GM12874 (cell line): Measurements from ENCODE around the gene HNRNPA2B1.

Source experiments
- TF ChIP-seq, protein P1 (sequence below): IDR thresholded peaks from 2 replicates; pipeline ENCODE4 v1.5.1; 2011; ENCODE audit warnings: low read depth, mild to moderate bottlenecking, control low read depth, low read length, moderate library complexity; ENCODE audit not compliant: insufficient read depth

The HNRNPA2B1 gene

DNA sequence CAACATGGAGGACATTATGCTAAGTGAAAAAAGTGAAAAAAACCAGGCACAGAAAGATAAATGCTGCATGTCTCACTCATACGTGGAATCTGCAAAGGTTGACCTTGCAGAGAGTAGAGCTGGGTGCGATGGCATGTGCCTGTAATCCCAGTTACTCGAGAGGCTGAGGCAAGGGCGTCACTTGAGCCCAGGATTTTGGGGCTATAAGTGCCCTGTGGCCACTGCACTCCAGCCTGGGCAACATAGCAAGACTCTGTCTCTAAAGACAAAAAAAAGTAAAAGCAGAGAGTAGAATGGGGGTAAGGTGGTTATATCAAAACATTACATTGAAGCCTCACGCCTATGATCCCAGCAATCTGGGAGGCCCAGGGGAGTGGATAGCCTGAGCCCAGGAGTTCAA is 23.8 kb upstream of the HNRNPA2B1 start:
- TF ChIP-seq, protein P1, sequence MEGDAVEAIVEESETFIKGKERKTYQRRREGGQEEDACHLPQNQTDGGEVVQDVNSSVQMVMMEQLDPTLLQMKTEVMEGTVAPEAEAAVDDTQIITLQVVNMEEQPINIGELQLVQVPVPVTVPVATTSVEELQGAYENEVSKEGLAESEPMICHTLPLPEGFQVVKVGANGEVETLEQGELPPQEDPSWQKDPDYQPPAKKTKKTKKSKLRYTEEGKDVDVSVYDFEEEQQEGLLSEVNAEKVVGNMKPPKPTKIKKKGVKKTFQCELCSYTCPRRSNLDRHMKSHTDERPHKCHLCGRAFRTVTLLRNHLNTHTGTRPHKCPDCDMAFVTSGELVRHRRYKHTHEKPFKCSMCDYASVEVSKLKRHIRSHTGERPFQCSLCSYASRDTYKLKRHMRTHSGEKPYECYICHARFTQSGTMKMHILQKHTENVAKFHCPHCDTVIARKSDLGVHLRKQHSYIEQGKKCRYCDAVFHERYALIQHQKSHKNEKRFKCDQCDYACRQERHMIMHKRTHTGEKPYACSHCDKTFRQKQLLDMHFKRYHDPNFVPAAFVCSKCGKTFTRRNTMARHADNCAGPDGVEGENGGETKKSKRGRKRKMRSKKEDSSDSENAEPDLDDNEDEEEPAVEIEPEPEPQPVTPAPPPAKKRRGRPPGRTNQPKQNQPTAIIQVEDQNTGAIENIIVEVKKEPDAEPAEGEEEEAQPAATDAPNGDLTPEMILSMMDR: no peak

DNA sequence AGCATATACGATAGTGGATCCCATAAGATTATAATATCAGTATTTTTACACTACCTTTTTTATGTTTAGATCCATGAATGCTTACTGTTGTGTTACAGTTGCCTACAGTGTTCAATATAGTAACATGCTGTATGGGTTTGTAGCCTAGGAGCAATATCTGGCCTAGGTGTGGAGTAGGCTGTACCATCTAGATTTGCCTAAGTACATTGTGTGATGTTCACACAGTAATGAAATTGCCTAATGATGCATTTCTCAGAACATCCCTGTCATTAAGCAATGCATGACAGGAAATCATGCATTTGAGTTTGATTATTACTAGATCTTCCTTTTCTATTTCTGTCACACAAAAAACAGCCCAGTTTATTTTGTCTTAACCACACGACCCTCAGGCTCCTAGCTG is 15.5 kb upstream of the HNRNPA2B1 start:
- TF ChIP-seq, protein P1: no peak

DNA sequence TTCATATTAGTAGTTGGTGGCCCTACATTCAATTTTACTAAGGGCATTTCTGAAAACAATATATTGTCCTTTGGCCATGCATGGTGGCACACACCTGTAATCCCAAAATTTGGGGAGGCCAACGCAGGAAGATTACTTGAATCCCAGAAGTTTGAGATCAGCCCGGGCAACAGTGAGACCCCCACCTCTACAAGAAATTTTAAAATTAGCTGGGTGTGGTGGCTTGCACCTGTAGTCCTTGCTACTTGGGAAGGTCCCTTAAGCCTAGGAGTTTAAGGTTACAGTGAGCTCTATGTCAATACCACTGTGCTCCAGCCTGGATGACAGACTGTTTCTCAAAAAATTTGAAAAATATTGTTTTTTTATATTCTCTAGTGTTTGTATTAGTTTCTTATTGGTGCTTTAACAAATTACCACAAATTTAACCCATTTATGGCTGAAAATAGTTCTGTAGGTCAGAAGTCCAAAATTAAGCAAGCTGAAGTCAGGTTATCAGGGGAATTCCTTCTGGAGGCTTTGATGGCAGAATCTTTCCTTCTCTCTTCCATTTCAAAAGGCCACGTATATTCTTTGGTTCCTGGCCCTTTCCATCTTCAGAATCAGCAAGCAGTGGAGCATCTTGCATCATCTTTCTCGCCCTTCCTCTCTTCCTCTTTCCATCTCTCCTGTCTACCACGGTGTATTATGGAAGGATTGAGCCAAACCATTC is 13.4 kb upstream of the HNRNPA2B1 start:
- TF ChIP-seq, protein P1: no peak

DNA sequence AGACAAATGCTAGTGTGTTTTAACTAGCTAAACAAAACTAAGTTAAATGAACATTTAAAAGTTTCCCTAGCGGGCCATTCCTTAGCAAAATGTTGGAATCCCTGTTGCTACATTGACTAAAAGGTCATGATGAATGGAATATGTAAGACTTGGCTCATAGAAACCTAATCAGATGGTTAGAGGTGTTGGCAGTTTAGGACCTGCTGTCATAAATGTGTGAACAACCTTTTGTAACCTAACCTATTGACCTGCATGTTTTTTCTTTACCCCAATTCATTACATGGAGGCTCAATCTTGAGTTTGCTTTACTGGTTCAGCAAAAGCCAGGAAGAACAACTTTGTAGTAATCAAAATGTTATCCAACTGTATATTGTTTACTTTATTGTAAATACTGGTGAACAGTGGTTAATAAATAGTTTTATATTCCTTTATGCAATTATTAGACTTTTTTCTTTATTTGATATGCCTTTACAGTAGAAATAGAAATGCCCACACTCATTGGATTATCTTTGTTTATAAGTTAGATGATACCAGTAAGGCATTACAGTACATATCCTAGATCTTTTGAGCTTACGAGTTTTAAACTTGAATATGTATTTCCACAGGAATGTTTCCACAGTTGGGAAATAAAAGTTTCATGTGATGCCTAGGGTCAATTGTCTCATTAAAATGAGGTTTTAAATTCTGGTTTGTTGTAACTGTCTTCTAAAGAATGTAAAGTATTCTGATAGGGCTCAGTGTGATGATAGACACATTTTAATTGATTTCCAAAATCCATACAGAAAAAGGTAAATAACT is 12.6 kb upstream of the HNRNPA2B1 start:
- TF ChIP-seq, protein P1: no peak

DNA sequence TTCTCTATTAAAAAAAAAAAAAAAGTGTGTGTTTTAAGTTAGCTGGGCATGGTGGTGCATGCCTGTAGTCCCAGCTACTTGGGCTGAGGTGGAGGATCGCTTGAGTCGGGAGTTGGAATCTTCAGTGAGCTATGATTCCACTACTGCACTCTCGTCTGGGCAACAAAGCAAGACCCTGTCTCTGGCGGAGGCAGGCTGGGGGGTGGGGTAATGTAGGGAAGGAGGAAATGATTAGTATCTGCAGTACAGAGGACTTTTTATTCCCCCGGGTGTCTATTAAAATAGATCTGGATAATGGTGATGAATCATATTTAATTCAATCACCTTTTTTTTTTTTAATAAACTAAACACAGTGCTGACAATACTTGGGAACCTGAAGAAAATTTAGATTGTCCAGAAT is 7.5 kb upstream of the HNRNPA2B1 start:
- TF ChIP-seq, protein P1: no peak

DNA sequence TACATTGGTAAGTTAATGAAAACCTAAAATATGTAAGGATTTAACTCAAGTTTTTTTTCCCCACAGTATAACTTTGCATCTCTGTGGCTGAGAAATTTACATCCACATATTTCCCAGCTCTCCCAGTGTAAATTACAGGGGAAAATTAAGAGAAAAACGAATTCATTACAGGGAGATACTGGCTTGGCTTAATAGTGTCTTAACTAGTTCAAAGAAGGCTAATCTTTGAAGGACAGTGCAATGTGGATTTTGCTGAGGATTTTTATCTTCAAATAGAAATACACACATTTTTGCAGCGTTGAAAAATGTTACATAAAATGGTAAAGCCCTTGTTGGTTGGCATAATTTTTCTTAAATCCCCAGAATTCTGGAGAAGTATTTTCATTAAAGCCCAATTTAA is 2.5 kb upstream of the HNRNPA2B1 start:
- TF ChIP-seq, protein P1: no peak

DNA sequence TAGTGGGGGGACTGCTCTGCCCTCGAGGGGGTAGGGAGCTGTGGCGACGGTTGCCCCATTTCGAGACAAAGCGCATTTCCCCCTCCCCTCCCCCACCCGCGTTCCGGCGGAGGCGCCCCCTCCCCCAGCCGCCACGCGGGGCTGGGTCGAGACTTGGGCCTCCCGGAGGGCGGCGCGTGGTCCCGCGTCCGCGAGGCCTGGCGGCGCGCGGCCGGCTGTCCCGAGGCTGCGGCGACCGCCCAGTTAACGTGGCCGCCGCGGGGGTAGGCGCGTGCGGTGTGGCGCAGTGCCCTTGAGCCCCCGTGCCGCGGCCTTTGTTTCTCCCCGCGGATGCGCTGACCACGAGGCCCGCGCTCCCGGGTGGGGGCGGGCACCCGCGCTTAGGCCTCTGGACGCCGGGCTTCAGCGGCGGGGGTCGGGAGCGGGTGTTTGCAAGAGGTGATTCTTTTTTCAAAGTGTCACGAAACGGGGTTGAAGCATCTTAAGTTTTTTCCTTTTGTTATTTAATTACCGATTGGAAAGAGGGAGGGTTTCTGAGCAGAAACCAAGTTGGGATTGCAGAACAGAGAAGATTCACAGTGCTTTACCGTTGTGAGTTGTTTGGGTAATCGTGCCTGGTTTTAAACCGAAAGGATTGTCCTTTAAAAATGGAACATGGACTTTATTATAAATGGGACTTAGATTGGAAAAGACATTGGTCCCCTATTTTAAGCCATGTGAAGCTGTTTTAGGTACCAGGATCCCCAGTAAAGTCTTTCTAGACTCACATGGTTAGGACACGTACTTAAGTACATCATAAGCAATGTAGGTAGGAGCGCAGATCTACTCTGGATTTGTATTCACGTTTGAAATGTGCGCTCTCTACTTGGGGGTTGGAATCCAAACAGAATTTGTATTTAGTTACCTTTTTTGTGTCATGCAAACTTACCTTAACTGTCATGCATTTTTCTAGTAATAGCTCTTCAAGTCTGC is 1.8 kb upstream of the HNRNPA2B1 start:
- TF ChIP-seq, protein P1: no peak
